H1 (cell line): ENCODE data around the gene ANKRD17. TPM values are rescaled to one million over a fixed set of nuclear protein-coding genes. Genes with fewer than 3 reads are reported as not detected.

Experiments used
- ASH2L ChIP-seq: fragments of 200-600, 300-600 bp; sonication (generic); IDR thresholded peaks from one replicate; pipeline ENCODE4 v1.7.1; 2017; ENCODE audit warnings: low read length
- NRF1 ChIP-seq: IDR thresholded peaks from 2 replicates; pipeline ENCODE4 v1.6.1; 2011; ENCODE audit warnings: mild to moderate bottlenecking, low read depth, low read length, improper control_type of control experiment
- POU5F1 ChIP-seq: IDR thresholded peaks from 2 replicates; pipeline ENCODE4 v1.6.1; 2011; ENCODE audit warnings: low read depth, mild to moderate bottlenecking, low read length, moderate library complexity
- polyA plus RNA-seq, 7 experiments: library from polyadenylated mRNA; depleted of rRNA in 3 of 7; stranded (reverse) in 5 of 7; unstranded in 2 of 7; fragments of >200 nt in 5 of 7; fragments of 200-250 nt in 2 of 7; gene quantifications; 1 replicate in 5 of 7; 2 replicates in 1 of 7; 4 replicates in 1 of 7; pipeline versions ENCODE4 v1.2.1 to v1.2.3, GENCODE V29; 2011 to 2013; ENCODE audit warnings: missing spikeins in 2 of 7, mixed read lengths in 2 of 7
- total RNA-seq: library from RNA; stranded (reverse); fragmentation: NEBNext Ultra II Directional; extraction: Animal tissue kit (Norgen Biotek cat#: 25700); gene quantifications from 2 replicates; pipeline ENCODE4 v1.2.1, GENCODE V29; 2021
- TF ChIP-seq, protein P1 (sequence below): IDR thresholded peaks from 2 replicates; pipeline ENCODE4 v1.6.1; 2012; ENCODE audit warnings: inconsistent platforms

The ANKRD17 gene
- total and polyA plus RNA-seq, 2 of the 8 experiments (the other 6 are each of a cell fraction or from before 2014, with no cell fraction given) = 42.4 to 93.7 TPM

DNA sequence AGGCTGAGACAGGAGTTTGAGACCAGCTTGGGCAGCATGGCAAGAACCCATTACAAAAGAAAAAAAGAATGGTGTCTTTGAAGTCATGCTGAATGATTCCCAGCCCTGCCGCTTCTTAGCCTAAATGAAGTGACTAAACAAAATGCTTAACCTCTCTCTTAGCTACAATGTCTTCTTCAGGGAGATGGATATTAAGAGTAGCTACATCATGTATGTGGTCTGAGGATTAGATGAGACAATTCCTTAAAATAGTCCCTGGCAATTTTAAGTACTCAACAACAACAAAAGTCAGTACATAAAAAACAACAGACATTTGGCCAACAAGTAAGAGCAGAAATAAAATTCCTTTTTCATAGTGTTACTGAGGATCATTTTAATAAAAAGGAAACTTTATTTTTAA lies 124.8 kb downstream of the ANKRD17 start (continued):
- TF ChIP-seq ASH2L = no peak
- no peak for TF ChIP-seq POU5F1
- TF ChIP-seq, protein P1, sequence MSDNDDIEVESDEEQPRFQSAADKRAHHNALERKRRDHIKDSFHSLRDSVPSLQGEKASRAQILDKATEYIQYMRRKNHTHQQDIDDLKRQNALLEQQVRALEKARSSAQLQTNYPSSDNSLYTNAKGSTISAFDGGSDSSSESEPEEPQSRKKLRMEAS = no peak
- no peak for TF ChIP-seq NRF1
